Measurements from ENCODE around the gene ZRSR2.
"Not testable (repeated sequence)": the region's sequence is repeated elsewhere in the genome, so short reads cannot be mapped to it uniquely, and the experiment has no call there.

ZRSR2 gene

GRCh38 chrX:15789979-15790768, at the start of gene ZRSR2:
Gene ZRSR2, plus strand, starts transcription at chrX:15790484. Its CDS starts 12 bp downstream, at chrX:15790496.
- peak; percentile 55 to 82 (median 74) for DNase-seq (ENCODE audit: low read depth in 4 of 4, low spot score in 1 of 4)

- no peak for DNase-seq (ENCODE audit: low read depth in 4 of 4, low spot score in 1 of 4)
Observed at GRCh38 chrX:15744181-15744867, 46.0 kb upstream of the ZRSR2 start.

DNA sequence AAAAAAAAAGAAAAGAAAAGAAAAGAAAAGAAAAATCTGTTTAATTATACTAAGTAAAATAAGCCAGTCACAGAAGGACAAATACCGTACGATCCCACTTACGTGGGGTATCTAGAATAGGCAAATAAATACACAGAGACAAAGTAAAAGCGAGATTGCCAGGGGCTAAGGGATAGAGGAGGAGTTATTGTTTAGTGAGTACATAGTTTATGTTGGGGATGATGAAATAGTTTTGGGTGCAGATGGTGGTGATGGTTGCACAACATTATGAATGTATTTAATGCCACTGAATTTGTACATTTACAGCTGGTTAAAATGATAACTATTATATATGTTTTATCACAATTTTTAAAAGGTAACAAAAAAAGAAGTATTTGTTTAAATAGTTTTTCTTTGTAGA, 45.1 kb upstream of the ZRSR2 start:
- DNase-seq (ENCODE audit: low read depth in 4 of 4, low spot score in 1 of 4): no peak

GRCh38 chrX:15746651-15747050, 43.6 kb upstream of the ZRSR2 start:
- DNase-seq (ENCODE audit: low read depth in 4 of 4, low spot score in 1 of 4): not testable (repeated sequence)

DNA sequence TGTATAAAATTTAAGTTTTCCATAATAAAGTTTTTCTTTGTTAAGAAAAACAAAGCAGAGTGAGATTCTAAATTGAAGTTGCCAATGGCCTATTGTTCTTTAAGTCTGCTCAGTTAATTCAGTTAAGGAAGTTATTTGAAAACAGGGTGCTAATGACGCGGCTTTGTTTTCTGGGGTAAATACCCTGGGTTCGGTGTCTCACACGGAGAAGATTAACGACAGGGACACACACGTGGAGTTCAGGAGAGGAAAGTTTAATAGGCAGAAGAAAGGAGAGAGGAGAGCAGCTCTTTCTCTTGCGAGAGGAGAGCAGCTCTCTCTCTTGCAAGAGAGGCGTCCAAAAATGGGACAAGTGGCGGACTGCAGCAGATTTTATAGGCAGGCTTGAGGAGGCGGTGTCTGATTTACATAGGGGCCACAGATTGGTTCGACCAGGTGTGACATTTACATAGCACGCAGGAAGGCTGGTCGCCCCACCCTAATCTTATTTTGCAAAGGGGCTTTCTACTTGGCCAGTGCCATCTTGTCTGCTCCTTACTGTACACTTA, 42.6 kb upstream of the ZRSR2 start:
- DNase-seq (ENCODE audit: low read depth in 4 of 4, low spot score in 1 of 4): no peak

GRCh38 chrX:15748841-15749240, 41.4 kb upstream of the ZRSR2 start:
- no peak for DNase-seq (ENCODE audit: low read depth in 4 of 4, low spot score in 1 of 4)

GRCh38 chrX:15749642-15750610, 40.4 kb upstream of the ZRSR2 start:
- DNase-seq (ENCODE audit: low read depth in 4 of 4, low spot score in 1 of 4): no peak

GRCh38 chrX:15750611-15751154, 39.6 kb upstream of the ZRSR2 start:
- DNase-seq (ENCODE audit: low read depth in 4 of 4, low spot score in 1 of 4): no peak

DNA sequence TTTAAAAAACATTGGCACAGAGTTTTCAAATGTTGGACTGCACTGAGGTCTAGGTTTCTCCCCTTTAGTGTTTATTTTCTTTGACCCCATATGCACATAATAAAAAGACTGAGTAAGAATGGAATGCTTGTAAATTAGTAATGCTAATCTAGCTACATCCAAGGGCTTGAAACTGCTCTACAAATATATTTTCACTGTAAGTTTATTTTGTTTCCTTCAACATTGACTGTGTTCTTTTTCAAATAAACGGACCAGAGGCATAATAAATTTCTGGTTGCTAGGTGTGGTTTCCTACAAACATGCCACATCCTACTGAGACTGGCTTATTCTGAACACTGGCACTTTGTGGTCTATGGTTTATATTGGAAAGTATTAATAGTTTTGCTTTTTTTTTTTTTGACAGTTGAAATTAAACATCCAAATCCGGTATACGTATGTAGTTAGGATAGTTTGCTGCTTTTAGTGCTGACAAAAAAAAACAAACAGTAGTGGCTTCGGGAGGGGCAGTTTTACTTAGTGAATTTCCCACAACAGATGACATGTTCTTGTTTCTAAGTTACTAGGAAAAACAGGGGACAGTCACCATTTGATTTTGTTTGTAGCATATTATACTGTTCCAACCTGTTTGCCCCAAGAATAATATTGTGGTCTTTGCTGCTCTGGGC, 39.0 kb upstream of the ZRSR2 start:
- no peak for DNase-seq (ENCODE audit: low read depth in 4 of 4, low spot score in 1 of 4)

- DNase-seq (ENCODE audit: low read depth in 4 of 4, low spot score in 1 of 4): no peak
Observed at GRCh38 chrX:15755091-15755490, 35.2 kb upstream of the ZRSR2 start.

GRCh38 chrX:15758140-15758539, 32.1 kb upstream of the ZRSR2 start:
- DNase-seq (ENCODE audit: low read depth in 4 of 4, low spot score in 1 of 4): no peak

- DNase-seq (ENCODE audit: low read depth in 4 of 4, low spot score in 1 of 4): not testable (repeated sequence)
Observed at GRCh38 chrX:15759886-15760285, 30.4 kb upstream of the ZRSR2 start.

DNA sequence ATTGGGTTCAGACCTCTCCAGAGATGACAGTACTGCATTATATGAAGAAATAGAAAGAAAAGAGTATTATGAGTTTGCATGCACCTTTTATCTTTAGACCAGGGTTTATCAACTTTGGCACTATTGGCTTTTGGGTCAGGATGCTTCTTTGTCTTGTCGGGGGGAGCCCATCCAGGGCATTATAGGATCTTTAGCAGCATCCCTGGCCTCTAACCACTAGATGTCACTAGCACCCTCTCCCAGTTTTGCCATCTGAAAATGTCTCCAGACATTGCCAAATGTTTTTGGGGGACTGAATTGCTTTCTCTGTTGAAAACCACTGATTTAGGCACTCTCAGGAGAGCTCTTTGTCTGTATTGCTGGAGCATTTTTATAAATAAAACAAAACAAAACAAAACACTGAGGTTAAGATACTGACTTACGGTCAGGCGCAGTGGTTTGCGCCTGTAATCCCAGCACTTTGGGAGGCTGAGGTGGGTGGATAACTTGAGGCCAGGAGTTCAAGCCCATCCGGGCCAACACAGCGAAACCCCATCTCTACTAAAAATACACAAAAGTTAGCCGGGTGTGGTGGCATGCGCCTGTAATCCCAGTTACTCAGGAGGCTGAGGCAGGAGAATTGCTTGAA, 28.6 kb upstream of the ZRSR2 start:
- DNase-seq (ENCODE audit: low read depth in 4 of 4, low spot score in 1 of 4): peak in 1 of 4 experiments; percentile 14

GRCh38 chrX:15769300-15769954, 20.9 kb upstream of the ZRSR2 start:
- DNase-seq (ENCODE audit: low read depth in 4 of 4, low spot score in 1 of 4): no peak

DNA sequence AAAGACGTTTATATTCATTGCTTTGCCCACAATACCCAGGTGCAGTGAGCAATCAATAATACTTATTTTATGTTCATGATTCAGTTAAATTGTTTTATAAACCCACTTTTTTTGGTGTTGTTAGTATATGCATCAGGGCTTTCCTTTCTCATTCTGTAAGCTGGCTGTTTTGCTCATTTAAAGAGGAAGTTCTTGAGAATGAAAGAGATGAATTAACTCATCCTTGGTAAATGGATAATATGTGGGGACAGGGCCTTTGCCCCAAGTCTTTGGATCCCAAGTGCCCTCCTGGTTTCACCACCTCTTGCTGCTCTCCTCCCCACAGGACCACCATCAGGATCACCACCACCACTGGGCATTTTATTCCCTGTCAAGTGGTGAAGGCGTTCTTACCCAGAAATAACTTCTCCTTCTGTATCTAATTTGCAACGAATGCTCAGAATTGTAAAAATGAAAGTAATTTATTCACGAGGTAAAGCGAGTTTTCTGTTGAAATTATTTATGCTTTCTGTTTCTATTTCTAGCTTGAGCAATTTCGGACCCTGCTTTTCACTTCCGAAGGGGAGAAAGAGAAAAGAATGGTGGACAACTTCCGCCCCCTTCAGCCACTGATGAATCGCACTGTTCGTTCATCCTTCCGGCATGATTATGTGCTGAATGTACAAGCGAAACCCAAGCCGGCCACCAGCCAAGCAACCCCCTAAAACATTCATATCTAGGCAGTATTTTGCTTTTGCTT, 8.2 kb upstream of the ZRSR2 start:
- DNase-seq (ENCODE audit: low read depth in 4 of 4, low spot score in 1 of 4): no peak

DNA sequence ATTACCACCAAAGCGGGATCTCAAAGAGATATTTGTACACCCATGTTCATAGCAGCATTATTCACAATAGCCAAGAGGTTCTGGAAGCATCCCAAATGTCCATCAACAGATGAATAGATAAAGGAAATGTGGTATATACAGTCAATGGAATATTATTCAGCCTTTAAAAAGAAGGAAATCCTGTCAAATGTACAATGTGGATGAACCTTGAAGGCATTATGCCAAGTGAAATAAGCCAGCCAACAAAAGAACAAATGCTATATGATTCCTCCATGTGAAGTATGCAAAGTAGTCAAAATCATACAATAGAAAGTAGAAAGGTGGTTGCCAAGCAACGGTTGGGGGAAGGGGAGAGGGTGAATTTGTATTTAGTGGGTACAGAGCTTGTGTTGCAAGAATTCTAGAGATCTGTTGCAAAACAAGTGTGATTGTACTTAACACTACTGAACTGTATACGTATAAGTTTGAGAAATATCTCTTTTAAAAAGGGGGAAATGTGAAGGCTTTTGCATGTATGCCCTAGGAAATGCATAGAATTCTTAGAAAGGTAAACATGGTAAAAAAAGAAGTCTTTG, 5.0 kb upstream of the ZRSR2 start:
- DNase-seq (ENCODE audit: low read depth in 4 of 4, low spot score in 1 of 4): no peak

- DNase-seq (ENCODE audit: low read depth in 4 of 4, low spot score in 1 of 4): no peak
Observed at GRCh38 chrX:15786915-15787314, 3.4 kb upstream of the ZRSR2 start.

DNA sequence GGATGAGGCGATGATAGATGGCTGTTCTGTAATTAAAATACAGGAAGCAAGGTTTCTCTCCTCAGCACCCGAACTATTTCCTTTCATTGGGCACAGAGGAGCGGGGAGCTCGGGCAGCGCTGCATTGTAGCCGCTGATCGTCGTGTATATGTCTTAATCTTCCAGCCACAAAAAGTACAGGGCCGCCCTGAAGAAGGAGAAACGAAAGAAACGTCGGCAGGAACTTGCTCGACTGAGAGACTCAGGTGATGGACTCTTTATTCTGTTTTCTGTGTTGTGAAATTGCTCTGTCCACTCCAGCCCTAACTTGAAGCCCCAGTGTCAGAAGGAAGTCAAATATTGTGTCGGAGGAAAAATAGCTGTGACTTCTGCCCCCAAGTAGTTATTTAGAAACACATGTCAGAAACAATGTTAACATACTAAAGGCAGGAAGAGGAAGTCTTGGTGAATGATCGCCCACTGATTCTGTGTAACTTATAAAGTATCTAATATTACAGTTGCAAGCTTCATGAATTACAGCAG, 546 bp downstream of the ZRSR2 start:
- no peak for DNase-seq (ENCODE audit: low read depth in 4 of 4, low spot score in 1 of 4)
